Measurements from ENCODE around the gene ABITRAM.
"Not testable (repeated sequence)": the region's sequence is repeated elsewhere in the genome, so short reads cannot be mapped to it uniquely, and the experiment has no call there.

Gene ABITRAM, protein sequence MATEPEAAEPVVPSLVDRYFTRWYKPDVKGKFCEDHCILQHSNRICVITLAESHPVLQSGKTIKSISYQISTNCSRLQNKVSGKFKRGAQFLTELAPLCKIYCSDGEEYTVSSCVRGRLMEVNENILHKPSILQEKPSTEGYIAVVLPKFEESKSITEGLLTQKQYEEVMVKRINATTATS

DNA sequence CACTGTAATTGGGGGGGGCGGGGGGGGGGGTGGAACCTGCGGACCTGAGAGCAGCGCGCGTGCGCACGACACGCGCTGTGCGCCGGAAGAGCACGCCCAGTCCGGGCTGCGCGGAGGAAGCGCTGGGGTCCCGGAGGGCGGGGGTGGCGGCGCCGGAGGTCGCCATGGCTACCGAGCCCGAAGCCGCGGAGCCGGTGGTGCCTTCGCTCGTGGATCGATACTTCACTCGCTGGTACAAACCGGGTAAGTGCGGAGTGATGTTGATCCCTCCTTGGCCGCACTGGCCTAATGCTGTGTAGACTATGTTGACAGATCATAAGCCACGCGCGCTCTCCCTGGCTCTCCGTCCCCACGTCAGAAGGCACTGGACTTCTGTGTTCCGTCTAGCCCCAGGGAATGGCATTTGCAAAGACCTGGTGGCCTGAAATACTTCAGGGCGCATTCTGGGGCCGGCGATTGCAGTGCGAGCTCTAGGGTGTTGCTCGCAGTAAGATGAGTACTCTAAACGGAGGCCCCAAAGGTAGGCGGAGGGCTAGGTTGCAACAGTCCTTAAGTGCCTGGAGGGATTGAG, at the start of gene ABITRAM:
TSS of gene ABITRAM (plus strand) at position 78 of the 571 bp plus-strand sequence. CDS start at position 165, 87 bp downstream.
- DNase-seq (ENCODE audit: low read depth): peak; percentile 52
- peak within 1 kb of the TSS; percentile 89 for H3K4me3 ChIP-seq (ENCODE audit: low read depth, low read length)

DNA sequence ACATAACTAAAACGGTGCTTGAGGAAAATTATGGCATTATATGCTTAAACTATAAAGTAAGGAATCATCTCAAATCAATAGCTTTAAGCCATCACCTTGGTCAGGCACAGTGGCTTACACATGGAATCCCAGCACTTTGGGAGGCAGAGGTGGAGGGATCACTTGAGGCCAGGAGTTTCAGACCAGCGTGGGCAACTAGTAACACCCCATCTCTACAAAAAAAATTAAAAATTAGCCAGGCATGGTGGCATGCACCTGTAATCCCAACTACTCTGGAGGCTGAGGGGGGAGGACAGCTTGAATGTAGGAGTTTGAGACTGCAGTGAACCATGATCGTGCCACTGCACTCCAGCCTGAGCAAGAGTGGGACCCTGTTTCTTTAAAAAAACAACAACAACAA, 49.5 kb upstream of the ABITRAM start:
- no peak overlapping the region for H3K4me3 ChIP-seq (ENCODE audit: low read depth, low read length)
- DNase-seq (ENCODE audit: low read depth): no peak

DNA sequence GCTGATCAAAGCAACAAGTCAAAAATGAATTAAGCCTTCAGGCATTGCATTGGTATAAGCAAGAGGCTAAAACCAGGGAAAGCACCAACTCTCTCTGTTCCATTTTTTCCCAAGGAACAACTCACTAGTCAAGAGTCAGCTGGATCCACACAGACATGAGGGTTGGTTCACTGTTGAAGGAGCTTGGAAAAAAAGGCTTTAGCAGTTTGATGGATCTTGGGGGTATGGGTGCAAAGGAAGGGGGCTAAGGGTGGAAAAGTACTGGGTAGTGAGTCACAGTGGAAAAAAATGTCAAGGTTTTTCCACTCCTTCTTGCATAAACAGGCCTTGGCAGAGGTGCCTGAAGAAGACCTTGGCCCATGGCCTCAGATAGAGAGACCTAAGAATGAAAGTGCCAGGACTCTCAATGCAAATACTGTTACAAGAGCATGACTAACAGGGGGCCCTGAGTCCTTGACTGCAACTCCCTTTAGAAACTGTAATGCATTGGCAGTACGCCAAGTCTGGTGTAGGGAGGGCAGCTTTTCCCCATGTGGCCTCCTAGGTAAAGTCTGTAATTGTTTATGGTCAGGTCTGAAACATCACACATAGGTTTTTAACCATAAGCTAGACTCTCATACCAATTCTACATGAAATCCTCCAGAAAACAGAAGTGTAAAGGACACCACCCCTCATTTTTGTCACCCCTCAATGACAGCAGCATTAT, 48.4 kb upstream of the ABITRAM start:
- DNase-seq (ENCODE audit: low read depth): peak; percentile 88
- H3K4me3 ChIP-seq (ENCODE audit: low read depth, low read length): no peak overlapping the region

DNA sequence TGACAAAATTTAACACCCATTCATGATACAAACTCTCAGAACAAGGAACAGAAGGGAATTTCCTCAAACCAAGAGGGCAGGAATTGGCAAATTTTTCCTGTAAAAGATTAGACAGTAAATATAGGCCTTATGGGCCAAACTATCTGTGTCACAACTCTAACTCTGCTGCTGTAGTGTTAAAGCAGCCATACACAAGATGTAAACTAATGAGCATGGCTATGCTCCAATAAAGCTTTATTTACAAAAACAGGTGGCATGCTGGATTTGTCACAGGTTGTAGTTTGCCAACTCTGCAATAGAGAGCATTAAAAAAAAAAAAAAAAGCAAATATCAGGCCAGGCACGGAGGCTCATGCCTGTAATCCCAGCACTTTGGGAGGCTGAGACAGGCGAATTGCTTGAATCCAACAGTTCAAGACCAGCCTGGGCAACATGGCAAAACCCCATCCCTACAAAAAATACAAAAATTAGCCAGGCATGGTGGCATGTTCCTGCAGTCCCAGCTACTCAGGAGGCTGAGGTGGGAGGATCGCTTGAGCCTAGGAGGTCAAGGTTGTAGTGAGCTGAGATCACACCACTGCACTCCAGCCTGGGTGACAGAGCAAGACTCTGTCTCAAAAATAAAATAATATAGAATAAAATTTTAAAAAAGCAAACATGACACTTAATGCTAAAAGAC, 47.5 kb upstream of the ABITRAM start:
- DNase-seq (ENCODE audit: low read depth); H3K4me3 ChIP-seq (ENCODE audit: low read depth, low read length): not testable (repeated sequence)

DNA sequence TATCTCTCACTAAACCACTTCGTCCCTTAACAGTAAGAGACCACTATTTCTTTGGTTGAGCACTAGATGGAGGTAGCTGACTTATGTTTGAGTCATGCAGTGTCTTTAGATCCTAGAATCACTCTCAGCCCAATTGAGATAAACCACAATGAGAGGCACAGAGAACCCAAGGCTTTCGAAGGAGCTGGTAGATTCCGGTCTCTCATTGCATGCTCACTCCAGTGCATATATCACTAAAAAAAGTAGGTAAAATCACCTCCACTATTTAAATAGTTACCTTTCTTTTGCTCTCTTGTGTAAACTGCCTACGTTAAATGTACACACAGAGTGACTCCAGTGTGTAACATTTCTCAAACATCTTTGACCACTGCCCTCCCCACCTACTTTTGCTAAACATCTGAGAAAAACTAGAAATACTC, 44.5 kb upstream of the ABITRAM start:
- DNase-seq (ENCODE audit: low read depth): peak; percentile 11
- H3K4me3 ChIP-seq (ENCODE audit: low read depth, low read length): no peak overlapping the region

DNA sequence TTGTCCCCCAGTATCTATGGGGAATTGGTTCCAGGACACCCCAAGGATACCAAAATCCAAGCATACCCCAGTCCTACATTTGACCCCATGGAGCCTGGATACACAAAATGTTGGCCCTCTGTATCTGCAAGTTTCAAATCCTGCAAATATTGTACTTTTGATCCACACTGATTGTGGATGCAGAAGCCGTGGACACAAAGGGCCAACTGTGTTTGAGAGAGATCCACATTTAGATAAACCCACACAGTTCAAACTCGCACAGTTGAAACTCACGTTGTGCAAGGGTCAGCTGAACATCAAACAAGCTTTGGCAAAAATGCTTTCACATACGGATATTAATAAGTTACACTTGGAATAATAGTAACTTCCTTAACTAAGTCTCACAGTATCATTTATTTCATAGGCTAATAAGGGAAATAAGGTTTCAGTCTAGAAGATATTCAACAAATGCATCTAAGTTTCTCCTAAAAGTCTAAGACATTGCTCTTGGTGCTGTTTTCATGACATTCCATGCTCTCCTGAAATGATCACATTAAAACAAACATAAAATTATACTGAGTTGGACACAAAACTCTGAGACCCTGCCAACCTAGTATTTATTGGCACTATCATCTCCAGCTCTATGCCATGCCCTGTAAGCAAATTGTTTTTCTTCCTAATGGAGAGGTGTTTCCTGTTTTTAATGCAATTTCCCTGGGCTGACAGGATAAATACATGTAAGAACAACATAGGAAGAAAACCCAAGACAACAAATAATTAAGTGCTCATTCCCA, 39.8 kb upstream of the ABITRAM start:
- no peak for DNase-seq (ENCODE audit: low read depth)

DNA sequence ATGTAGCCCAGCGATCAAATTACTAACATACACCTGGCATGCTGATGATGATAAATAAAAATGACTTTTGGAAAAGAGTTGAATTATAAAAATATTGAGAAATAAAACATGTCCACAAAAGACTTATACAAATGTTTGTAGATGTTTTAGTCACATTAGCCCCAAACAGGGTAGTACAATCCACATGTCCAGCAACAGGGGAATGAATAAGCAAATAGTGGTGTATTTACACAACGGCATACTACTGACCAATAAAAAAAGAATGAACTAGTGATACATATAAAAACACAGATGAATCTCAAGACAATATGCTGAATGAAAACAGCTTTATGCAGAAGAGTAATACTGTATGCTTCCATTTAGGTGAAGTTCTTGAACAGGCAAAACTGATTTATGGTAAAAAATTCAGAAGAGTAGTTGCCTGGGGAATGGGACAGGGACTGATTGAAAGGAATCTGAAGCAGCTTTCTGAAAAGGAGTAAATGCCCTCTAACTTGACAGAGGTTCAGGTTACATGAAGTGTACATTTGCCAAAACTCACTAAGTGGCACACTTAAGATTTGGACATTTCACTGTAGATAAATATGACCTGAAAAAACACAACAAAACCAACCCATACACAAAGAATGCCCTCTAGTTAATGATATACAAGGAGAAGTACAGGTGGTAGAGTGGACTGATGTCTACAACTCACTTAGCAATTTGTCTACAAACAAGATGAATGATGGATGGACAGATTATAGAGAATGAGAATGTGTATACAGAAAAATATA, 36.7 kb upstream of the ABITRAM start:
- no peak overlapping the region for H3K4me3 ChIP-seq (ENCODE audit: low read depth, low read length)

More for the DNA sequence above, 39.8 kb upstream of the ABITRAM start:
- H3K4me3 ChIP-seq (ENCODE audit: low read depth, low read length): no peak overlapping the region

DNA sequence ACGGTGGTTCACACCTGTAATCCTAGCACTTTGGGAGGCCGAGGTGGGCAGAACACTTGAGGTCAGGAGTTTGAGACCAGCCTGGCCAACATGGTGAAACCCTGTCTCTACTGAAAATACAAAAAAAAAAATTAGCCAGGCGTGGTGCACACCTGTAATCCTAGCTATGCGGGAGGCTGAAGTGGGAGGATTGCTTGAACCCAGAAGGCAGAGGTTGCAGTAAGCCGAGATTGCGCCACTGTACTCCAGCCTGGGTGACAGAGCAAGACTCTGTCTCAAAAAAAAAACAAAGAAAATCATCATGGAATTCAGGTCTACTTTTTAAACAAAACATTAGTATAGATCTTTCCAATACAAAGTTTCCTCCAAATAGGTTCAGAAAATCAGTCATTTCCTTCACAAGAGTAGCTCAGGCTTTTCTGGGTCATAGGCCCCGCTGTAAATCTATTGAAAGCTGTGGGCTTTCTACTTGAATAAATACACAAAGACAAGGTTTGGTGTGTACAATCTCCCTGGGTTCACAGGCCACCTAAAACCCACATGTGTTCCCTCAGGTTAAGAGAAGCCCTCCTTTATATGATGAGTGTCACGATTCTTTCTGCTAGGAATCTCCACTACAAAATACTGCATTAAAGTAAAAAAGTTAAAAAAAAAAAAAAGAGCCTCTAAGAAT, 35.0 kb upstream of the ABITRAM start:
- not testable (repeated sequence) for H3K4me3 ChIP-seq (ENCODE audit: low read depth, low read length); DNase-seq (ENCODE audit: low read depth)

More for the DNA sequence above, 36.7 kb upstream of the ABITRAM start:
- no peak for DNase-seq (ENCODE audit: low read depth)

DNA sequence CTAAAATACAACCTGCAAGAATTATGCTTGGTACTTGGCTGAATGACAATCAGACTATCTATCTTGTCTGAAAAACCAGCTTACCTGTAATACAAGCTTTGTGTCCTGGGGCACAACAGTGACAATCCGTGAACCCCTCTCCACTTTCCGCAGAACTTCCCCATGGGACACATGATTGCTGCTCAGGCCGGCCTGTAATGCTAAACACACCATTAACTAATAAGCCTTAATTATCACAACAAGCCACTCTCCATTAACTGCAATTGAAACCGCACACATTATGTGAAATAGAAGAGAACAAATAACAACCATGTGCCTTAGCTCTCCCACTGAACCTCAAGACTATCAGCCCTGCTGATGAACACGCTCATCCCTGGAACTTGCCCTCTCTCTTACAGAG, 34.0 kb upstream of the ABITRAM start:
- no peak for DNase-seq (ENCODE audit: low read depth)
- no peak overlapping the region for H3K4me3 ChIP-seq (ENCODE audit: low read depth, low read length)

DNA sequence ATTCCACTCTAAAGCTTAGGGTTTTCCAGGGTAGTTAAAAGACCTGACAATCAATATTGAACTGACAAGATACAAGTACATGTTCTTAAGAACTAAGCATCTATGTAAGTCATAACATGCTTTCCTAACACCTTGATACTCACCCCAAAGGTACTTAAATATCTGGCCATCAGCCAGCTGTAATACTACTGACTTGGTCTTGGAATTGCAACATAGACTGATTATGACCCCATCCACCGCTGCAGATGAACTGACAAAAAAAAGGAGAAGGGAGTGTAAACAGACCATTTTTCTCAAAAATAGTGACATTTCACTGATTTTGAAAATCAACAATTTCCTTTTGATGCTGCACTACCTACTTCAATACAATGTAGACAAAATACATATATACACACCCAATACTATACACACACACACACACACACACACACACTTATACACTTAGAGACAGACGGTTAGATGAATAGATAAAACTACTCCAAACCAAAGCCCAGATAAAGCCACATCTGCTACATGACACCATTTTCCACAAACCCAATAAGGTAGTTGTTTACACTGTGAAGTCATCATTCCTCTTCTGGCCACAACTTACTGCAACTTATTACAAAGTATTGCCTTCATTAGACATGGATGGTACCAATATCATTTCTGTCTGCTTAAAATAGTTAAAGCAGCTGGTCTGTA, 30.6 kb upstream of the ABITRAM start:
- DNase-seq (ENCODE audit: low read depth): no peak

DNA sequence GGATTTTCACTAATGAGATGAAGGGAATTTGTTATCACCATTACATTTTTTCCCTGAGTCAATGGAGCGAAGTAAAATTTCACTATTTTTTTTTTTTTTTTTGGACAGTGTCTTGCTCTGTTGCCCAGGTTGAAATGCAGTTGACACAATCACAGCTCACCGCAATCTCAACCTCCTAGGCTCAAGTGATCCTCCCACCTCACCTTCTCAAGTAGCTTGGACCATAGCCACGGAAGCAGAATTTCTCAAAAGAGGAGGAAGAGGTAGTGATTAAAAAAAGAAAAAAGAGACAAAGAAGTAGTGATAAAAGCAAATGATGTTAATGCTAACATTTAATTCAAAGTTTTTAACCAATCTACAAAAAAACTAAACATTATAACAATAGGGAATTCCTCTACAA, 30.0 kb upstream of the ABITRAM start:
- DNase-seq (ENCODE audit: low read depth): no peak

More for the DNA sequence above, 30.6 kb upstream of the ABITRAM start:
- H3K4me3 ChIP-seq (ENCODE audit: low read depth, low read length): no peak overlapping the region

DNA sequence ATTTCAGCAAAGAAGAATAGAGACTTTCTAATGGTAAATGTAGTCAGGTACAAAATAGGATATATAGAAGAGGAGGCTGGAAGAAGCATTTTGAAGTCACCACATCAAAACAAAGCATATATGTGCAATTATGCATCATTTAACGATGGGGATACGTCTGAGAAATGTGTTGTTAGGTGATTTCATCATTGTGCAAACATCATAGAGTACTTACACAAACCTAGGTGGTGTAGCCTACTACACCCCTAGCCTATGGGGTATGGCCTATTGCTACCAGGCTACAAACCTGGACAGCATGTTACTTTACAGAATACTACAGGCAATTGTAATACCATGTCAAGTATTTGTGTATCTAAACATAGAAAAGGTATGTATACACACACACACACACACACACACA, 28.7 kb upstream of the ABITRAM start:
- H3K4me3 ChIP-seq (ENCODE audit: low read depth, low read length): no peak overlapping the region
- no peak for DNase-seq (ENCODE audit: low read depth)

More for the DNA sequence above, 30.0 kb upstream of the ABITRAM start:
- no peak overlapping the region for H3K4me3 ChIP-seq (ENCODE audit: low read depth, low read length)

DNA sequence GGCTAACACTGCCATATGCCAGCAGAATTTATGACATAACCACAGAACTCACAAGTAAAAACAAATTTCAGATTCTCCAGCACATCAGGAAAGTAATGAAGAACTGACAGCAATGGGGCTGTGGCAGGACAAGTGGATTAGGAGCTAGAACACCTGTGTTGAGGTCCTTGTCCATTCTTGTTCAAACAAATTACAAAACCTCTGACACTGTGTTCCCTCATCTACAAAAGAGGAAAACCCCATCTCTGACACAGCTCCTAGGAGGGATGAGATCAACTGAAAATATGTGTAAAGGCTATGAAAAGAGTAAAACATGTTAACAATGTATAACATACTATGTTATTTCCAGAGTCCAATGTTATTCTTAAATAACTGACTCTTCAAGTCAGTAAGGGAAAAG, 23.8 kb upstream of the ABITRAM start:
- H3K4me3 ChIP-seq (ENCODE audit: low read depth, low read length): no peak overlapping the region
- DNase-seq (ENCODE audit: low read depth): no peak

DNA sequence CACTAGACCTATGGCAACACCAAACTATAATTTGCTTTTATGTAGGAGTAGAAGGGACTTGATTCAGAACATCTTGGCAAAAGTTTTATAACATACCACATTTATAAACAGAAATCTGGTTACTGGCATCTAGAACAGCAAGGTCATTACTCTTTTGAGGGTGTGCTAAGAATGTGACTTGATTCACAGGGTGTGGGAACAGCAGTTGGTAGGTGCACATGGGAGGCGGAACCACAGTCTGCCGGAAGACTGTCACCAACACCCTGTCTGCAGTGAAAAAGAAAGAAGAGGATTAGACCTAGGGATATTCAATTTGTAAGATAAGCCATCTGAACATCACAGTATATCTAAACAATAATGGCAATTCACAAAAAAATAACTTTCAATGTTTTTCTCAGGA, 23.3 kb upstream of the ABITRAM start:
- no peak overlapping the region for H3K4me3 ChIP-seq (ENCODE audit: low read depth, low read length)
- DNase-seq (ENCODE audit: low read depth): no peak

DNA sequence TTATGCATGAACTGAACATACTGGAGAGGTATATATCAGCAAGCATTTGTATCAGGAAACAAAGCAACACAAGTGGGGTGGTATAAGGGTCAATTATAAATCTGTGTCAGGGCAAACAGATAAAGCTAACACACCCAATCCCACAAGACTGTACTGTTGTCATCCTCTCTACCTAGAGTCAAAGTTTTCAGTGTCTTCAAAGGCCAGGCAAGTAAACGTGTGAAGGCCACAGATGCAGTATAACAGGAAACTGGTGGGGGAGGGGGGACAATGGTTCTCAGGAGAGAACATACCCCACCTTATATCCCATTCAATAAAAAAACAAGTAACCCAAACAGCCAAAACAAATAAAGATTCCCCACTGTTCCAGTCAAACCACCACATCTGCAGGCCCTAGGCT, 22.4 kb upstream of the ABITRAM start:
- no peak for DNase-seq (ENCODE audit: low read depth)
- no peak overlapping the region for H3K4me3 ChIP-seq (ENCODE audit: low read depth, low read length)

DNA sequence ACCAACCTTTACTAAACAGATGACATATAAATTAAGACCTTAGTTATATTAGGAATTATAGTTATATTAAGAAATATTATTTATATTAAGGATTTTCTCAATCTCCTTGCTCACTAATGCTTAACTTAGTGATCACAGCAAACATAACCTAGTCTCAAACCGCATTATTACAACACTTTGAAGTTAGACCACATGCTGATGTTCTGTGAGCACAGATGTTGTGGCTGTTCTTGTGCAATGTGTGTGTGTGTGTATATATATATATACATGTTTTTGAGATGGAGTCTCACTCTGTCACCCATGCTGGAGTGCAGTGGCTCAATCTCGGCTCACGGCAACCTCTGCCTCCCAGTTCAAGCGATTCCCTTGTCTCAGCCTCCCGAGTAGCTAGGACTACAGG, 20.8 kb upstream of the ABITRAM start:
- DNase-seq (ENCODE audit: low read depth): no peak
- H3K4me3 ChIP-seq (ENCODE audit: low read depth, low read length): no peak overlapping the region

DNA sequence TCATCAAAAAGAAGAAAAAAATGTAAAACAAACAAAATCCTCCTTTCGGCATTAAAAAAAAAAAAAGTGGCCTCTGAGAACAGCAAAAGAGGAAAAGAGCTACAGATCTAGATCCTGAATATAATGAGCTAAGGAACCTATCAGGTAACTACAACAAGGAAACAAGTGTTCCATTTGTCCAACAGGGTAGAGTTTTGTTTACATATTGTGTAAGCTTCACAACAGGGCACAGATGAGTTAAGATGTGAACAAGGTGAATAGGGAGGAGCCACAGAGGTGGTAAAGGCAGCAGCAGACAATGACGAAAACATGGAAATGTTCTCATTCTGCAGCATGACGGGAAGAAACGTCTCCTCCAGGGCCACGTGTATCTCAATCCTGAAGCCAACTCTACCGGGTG, 14.7 kb upstream of the ABITRAM start:
- no peak overlapping the region for H3K4me3 ChIP-seq (ENCODE audit: low read depth, low read length)
- DNase-seq (ENCODE audit: low read depth): no peak

DNA sequence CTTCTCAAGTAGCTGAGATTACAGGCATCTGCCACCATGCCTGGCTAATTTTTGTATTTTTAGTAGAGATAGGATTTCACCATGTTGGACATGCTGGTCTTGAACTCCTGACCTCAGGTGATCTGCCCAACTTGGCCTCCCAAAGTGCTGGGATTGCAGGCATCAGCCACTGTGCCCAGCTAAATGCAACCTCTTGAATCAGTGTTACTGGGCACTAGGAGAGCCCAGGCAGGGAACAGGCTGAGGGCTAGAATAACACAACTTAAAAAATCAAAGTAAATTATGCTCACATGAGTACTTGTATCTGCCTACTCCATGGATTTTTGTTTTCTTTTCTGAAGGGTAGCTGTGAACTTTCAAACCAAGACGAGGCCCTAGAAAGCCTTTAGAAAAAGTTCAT, 13.8 kb upstream of the ABITRAM start:
- DNase-seq (ENCODE audit: low read depth); H3K4me3 ChIP-seq (ENCODE audit: low read depth, low read length): not testable (repeated sequence)
